PC-3 (cell line): ENCODE results near the gene CFAP107. TPM values are rescaled to one million over a fixed set of nuclear protein-coding genes. Genes with fewer than 3 reads are reported as not detected.

ENCODE experiments used
- ATAC-seq: fragments of 200-7000 bp; cut with Tn5 transposase; 2 replicates; pipeline ENCODE4 v1.9.1; 2020; ENCODE audit warnings: mild to moderate bottlenecking, moderate library complexity
- BruUV-seq: library from RNA; stranded (reverse); fragments of 400-500 nt; replicated peaks from 2 replicates; lab custom pipeline; 2021; lab: Mats Ljungman, UMichigan
- CTCF ChIA-PET: fragments of 300-600 bp; sonication (Branson Sonifier 250); formaldehyde crosslinking; loops from one replicate; lab custom pipeline; 2022; ENCODE audit warnings: antibody characterized with exemption; lab: Charles Lee
- POLR2A ChIA-PET: fragments of 300-600 bp; sonication (Branson Sonifier 250); formaldehyde crosslinking; loops from one replicate; lab custom pipeline; 2022; ENCODE audit warnings: antibody characterized with exemption; ENCODE audit not compliant: unreplicated experiment; lab: Charles Lee
- DNase-seq: peaks from one replicate; pipeline ENCODE4 v3.0.0-alpha.2; 2015
- H2AFZ ChIP-seq: fragments of 300-600 bp; sonication (generic); 2 replicates; pipeline ENCODE4 v1.6.0; 2016; ENCODE audit warnings: antibody characterized with exemption, low read length
- H3F3A ChIP-seq: fragments of 300-600 bp; sonication (generic); one replicate; pipeline ENCODE4 v1.6.0; 2017; ENCODE audit warnings: antibody characterized with exemption, low read length, control low read depth, mild to moderate bottlenecking; ENCODE audit not compliant: unreplicated experiment
- H3K27ac ChIP-seq: fragments of 300-600 bp; sonication (generic); 2 replicates; pipeline ENCODE4 v1.5.1; 2016; ENCODE audit warnings: mild to moderate bottlenecking, low read length
- H3K27me3 ChIP-seq: fragments of 300-600 bp; sonication (generic); 2 replicates; pipeline ENCODE4 v1.6.1; 2016; ENCODE audit warnings: low read length, mixed read lengths
- H3K36me3 ChIP-seq: fragments of 300-600 bp; sonication (generic); 2 replicates; pipeline ENCODE4 v1.6.1; 2016; ENCODE audit warnings: low read depth, mixed run types, low read length, mixed read lengths
- H3K4me1 ChIP-seq: fragments of 300-600 bp; sonication (generic); 2 replicates; pipeline ENCODE4 v1.5.1; 2016; ENCODE audit warnings: low read length; ENCODE audit not compliant: insufficient read depth
- H3K4me2 ChIP-seq: fragments of 300-600 bp; sonication (generic); 2 replicates; pipeline ENCODE4 v1.6.0; 2016; ENCODE audit warnings: low read length
- H3K4me3 ChIP-seq: fragments of 300-600 bp; sonication (generic); 2 replicates; pipeline ENCODE4 v1.5.1; 2016; ENCODE audit warnings: mild to moderate bottlenecking, low read length, mixed read lengths
- H3K79me2 ChIP-seq: fragments of 300-600 bp; sonication (generic); 2 replicates; pipeline ENCODE4 v1.6.1; 2017; ENCODE audit warnings: low read length, mixed read lengths
- H3K9ac ChIP-seq: fragments of 300-600 bp; sonication (generic); 2 replicates; pipeline ENCODE4 v1.6.0; 2016; ENCODE audit warnings: mild to moderate bottlenecking, low read length
- H3K9me2 ChIP-seq: fragments of 300-600 bp; sonication (generic); replicated peaks from 2 replicates; pipeline ENCODE4 v1.6.1; 2016; ENCODE audit warnings: mixed run types, low read length, mixed read lengths
- H3K9me3 ChIP-seq: fragments of 300-600 bp; sonication (generic); 2 replicates; pipeline ENCODE4 v1.6.1; 2016; ENCODE audit warnings: low read length, mixed read lengths
- H4K20me1 ChIP-seq: fragments of 300-600 bp; sonication (generic); 2 replicates; pipeline ENCODE4 v1.6.1; 2016; ENCODE audit warnings: low read length, mixed read lengths
- CTCF ChIP-seq: fragments of 300-600 bp; sonication (generic); conservative IDR thresholded peaks from 2 replicates; pipeline ENCODE4 v1.5.1; 2017; ENCODE audit warnings: antibody characterized with exemption, low read depth, mild to moderate bottlenecking, low read length
- EZH2 ChIP-seq: fragments of 300-600 bp; sonication (generic); IDR thresholded peaks from one replicate; pipeline ENCODE4 v1.6.1; 2017; ENCODE audit warnings: antibody characterized with exemption, mild to moderate bottlenecking, low read length; ENCODE audit not compliant: unreplicated experiment
- EZH2phosphoT487 ChIP-seq: fragments of 300-600 bp; sonication (generic); IDR thresholded peaks from 2 replicates; pipeline ENCODE4 v1.6.1; 2018; ENCODE audit warnings: mild to moderate bottlenecking, antibody characterized with exemption, low read length, borderline replicate concordance
- intact Hi-C: fragments of 100-400 bp; cut with micrococcal nuclease; formaldehyde crosslinking; loops from 2 replicates; pipeline ENCODE4 v1.9.0; 2023
- total RNA-seq: library from RNA; depleted of rRNA; stranded (reverse); fragments of >200 nt; gene quantifications from 2 replicates; pipeline ENCODE4 v1.2.3, GENCODE V29; 2014

The CFAP107 gene
- total RNA-seq, 1 experiment from 2014 or later: not detected

DNA sequence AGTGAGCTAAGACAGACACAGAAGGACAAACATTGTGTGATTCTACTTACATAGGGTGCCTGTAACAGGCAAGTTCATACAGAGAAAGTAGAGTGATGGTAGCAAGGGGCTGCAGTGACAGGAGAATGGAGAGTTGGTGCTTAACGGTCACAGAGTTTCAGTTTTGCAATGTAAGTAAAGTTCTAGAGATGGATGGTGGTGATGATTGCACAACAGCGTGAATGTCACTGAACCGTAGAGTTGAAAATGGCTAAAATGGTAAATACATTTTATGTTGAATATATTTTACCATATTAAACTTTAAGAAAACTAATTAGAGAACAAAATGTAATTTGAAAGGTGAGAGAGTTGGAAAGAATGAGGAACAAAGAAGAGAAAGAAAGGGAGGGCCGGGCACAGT is 8.7 kb downstream of the CFAP107 start:
- CTCF ChIA-PET: no interaction called here
- no peak for TF ChIP-seq EZH2
- no peak for TF ChIP-seq EZH2phosphoT487
- no peak for TF ChIP-seq CTCF
- no peak for DNase-seq
- Histone ChIP-seq H3K79me2 (no peaks in the 10 kb centered on the region), H3K4me2 (no peak overlapping the region), H3F3A (no peaks in the 10 kb centered on the region), H3K9ac (no peak overlapping the region), H4K20me1 (no peaks in the 10 kb centered on the region), H3K36me3 (no peaks in the 10 kb centered on the region), H2AFZ (no peak overlapping the region), H3K27me3 (peaks cover 86% of the 10 kb centered on the region), H3K9me3 (no peaks in the 10 kb centered on the region), H3K27ac (no peak overlapping the region), H3K4me3 (no peak overlapping the region), H3K9me2 (no peaks in the 10 kb centered on the region), H3K4me1 (no peaks in the 10 kb centered on the region)
- intact Hi-C loops: no loop called here
- no peak for ATAC-seq
- BruUV-seq: no TSS peak
- POLR2A ChIA-PET: no interaction called here

GRCh38 chr1:12756273-12756672 is 10.3 kb downstream of the CFAP107 start:
- Histone ChIP-seq H3K27me3 (peaks cover 85% of the 10 kb centered on the region), H3F3A (no peaks in the 10 kb centered on the region), H3K4me1 (no peaks in the 10 kb centered on the region), H3K79me2 (no peaks in the 10 kb centered on the region), H3K36me3 (no peaks in the 10 kb centered on the region), H3K4me2 (no peak overlapping the region), H2AFZ (no peak overlapping the region), H3K9me3 (no peaks in the 10 kb centered on the region), H3K4me3 (no peak overlapping the region), H4K20me1 (no peaks in the 10 kb centered on the region), H3K9me2 (no peaks in the 10 kb centered on the region), H3K9ac (no peak overlapping the region), H3K27ac (no peak overlapping the region)
- no TSS peak for BruUV-seq
- TF ChIP-seq CTCF: no peak
- no peak for TF ChIP-seq EZH2
- TF ChIP-seq EZH2phosphoT487: no peak
- intact Hi-C loops: no loop called here
- ChIA-PET POLR2A (no interaction called here), CTCF (no interaction called here)
- DNase-seq: no peak
- no peak for ATAC-seq

DNA sequence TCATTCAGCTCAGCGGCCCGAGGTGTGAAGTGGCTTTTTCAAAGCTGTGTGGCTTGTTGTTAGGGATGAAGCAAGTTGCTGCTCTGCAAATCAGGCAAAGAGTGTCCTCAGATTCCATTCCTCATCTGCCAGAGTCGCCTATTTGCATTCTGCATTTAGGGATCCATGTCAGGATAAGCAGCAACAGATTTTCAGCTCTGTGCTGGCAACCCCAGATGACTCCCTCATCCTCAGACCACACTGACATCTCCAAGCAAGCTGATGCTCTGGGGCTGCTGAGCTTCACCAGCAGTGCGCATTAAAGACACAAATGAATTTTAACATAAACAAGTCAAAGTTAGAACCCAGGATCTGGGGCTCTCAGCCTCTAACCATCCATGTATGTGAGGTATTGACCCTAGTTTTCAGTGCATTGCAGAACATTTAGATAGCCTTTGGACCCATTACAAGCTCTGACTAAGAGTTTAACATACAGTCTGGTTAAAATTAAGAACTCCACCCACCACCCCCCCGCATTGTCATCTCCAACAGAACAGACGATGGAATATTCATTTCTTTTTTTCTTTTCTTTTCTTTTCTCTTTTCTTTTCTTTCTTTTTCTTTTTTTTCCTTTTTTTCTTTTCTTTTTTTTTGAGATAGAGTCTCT is 10.9 kb downstream of the CFAP107 start:
- POLR2A ChIA-PET: no interaction called here

More for the DNA sequence above, 10.9 kb downstream of the CFAP107 start:
- Histone ChIP-seq H3K9ac (no peak overlapping the region), H3K27me3 (peaks cover 79% of the 10 kb centered on the region), H3K9me3 (no peaks in the 10 kb centered on the region), H3K9me2 (no peaks in the 10 kb centered on the region), H3K27ac (no peak overlapping the region), H3K79me2 (no peaks in the 10 kb centered on the region), H3K4me2 (no peak overlapping the region), H2AFZ (no peak overlapping the region), H4K20me1 (no peaks in the 10 kb centered on the region), H3K4me1 (no peaks in the 10 kb centered on the region), H3F3A (no peaks in the 10 kb centered on the region), H3K4me3 (no peak overlapping the region), H3K36me3 (no peaks in the 10 kb centered on the region)
- DNase-seq: no peak
- TF ChIP-seq EZH2phosphoT487 (no peak), EZH2 (no peak), CTCF (no peak)
- no peak for ATAC-seq
- intact Hi-C loops: no loop called here
- CTCF ChIA-PET: no interaction called here
- no TSS peak for BruUV-seq
